T-helper 2 cell (primary cell): ENCODE data around the gene RPL22.
"Not testable (repeated sequence)": the region's sequence is repeated elsewhere in the genome, so short reads cannot be mapped to it uniquely, and the experiment has no call there.

Source experiments
- DNase-seq, 5 experiments: peaks; one replicate each; pipeline versions ENCODE4 v3.0.0 to v3.0.0-alpha.2; 2012 to 2022

Gene RPL22

DNA sequence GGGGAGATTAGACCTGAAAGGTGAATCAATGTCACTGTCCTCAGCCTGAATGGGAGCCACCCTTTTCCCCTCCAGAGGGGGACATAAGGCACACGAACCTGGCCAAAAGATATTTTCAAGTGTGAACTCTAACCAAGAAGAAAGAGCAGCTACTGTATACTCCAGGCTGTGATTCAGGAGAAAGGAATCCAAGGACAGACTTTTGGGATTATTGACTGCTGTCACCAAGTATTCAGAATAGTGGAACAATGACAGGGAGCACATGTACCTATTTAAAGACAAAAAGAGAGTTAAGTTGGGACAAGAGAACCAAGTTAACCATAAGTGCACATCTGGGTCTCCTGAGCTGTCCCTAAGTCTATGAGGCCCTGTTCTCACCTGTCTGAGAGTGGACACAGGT lies 34.0 kb upstream of the RPL22 start:
- DNase-seq: no peak

DNA sequence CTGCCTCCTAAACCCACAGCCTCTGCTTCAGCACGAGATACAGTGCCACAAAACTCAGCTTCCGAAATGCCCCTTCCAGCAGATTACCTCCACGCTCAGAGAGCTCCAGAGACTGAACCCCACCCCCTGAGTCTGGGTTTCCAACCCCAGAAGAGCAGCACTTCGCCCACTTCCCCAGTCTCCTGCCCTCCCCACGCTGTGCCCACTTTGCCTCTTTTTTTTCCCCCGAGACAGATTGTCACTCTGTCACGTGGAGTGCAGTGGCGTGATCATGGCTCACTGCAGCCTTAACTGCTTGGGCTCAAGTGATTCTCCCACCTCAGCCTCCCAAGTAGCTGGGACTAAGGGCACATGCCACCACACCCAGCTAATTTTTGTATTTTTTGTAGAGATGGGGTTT lies 26.3 kb upstream of the RPL22 start:
- no peak for DNase-seq

DNA sequence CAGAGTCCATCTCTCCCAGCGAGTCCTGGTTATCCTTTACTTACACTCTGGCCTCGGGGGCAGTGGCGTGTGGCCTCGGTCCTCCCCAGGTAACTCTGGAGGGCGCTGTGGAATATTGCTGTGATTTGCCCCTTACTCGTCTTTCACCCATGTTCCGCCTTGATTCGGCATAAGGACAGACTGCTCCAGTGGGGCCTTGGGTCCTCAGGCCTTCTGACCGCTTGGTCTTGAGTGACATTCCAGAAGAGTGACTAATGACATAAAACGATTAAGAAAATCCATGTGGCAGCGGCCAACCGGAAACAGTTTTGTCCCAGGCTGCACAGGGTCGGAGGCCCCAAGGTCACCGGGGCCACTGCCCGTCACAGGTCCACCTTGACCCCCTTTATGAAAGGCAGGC lies 25.3 kb upstream of the RPL22 start:
- no peak for DNase-seq

DNA sequence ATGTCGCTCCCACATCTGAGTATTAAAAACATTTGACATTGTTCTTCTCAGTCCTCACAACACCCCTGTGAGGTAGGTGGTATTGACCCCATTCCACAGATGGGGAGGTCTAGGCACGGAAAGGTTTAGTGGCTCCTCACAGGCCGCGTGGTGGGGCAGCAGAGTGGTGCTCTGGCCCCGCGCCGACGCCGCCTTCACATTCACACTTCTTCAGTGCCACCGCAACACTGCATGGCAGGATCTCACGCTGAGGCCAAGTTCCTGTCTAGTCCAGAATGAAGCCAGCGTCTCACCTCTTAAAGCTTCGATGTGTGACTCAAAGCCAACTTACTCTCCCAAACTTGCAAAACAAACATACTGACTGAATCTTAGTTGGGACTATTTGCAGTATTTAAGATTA lies 24.2 kb upstream of the RPL22 start:
- no peak for DNase-seq

DNA sequence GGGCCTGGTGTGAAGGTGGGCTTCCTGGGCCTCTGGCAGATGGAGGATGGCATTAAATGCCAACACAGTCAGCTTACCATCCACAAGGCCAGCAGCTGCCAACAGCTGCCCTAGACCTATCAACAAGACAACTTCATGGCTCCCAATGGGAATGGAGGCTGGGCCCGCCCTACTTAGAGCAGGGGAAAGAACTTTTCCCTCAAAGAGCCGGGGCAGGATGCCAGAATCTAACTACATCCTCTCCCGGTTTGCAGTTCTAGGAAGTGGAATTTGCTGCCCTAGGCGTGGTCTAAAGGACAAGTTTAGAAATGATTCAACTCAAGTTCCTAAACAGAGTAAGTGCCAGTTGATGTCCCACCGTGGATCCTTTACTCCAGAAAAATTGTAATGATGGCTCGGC lies 23.2 kb upstream of the RPL22 start:
- DNase-seq: no peak

DNA sequence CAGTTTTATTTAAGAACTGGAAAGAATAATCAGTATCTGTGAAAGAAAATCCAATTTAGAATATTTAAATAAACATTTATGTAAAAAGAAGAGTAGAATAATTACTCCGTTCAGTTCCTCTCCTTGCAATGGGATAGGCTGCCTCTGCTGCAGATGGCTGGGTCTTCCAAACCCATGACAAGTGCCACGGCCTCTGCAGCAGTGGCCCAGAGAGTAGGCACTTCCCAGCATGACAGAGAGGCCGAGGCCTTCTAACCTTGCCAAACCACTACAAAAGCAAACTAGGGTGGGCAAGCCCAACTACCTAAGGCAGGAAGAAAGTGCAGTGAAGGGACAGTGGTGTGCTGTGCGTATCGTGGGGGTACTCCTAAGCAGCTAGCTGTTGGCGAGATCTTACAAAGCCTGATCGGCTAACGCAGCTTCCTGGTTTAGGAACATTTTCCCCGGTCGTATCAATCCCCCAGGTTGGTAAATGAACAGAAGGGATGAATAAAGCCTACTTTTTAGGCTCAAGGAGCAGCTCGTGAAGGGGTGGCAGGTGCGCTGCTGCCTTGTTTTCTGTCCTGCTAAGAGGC lies 21.9 kb upstream of the RPL22 start:
- DNase-seq: no peak

DNA sequence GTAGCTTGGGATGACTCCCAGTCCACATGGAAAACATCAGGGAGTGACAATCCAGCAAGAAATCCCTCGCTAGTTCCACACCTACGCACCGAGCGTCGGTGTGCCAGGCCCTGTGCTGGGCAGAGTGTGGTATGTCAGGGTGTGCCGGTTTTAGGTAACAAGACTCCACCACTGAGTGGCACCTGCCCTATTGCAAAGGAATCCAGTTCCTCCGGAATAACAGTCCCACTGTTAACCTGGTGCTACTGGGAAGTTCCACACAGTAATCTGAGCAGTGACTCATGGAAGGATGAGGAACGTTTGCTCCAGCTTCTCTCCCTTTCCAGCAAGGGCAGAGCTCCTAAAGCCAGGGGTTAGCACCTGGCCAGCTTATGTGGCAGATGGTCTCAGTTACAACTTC lies 20.8 kb upstream of the RPL22 start:
- no peak for DNase-seq

DNA sequence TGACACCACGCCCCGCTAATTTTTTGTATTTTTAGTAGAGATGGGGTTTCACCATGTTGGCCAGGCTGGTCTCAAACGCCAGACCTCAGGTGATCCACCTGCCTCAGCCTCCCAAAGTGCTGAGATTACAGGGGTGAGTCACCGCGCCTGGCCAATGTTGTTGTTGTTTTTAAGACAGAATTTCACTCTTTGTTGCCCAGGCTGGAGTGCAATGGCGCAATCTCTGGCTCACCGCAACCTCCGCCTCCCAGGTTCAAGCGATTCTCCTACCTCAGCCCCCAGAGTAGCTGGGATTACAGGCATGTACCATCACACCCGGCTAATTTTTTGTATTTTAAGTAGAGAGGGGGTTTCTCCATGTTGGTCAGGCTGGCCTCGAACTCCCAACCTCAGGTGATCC lies 20.2 kb upstream of the RPL22 start:
- not testable (repeated sequence) for DNase-seq

DNA sequence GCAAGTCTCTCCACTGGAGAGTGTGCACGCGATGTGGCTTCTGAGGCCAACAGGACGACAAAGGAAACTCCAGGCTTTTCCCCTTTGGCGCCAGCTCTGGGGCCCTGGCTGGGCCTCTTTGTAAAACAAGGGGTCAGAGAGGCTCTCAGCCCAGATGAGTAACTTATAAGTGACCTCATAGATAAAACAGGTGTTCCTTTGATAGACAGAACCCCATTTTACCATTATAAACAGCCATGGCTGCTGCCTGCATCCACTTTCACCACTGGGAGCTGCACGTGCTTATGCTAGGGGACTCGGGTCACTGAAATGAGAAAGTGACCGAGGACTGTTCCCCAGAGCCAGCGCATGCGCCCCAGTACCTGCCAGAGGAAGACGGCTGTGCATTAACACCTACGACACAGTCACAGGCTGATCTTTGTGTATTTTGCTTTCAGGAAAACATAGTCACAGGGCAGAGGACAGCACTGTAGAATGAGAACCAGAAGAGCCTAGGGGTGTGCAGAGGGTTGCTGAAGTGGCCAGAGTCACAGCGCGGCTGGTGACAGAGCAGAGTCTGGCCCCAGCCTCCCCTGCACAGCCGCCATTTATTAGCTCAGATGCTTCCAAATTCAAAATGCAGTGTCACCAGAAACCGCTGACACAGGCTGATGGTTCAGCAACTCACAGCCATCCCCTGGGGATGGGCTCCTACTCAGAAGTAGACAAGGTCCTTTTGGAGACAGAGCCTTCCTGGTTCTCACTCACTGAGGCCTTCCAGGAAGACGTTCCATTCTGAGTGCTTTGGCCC lies 19.2 kb upstream of the RPL22 start:
- no peak for DNase-seq

DNA sequence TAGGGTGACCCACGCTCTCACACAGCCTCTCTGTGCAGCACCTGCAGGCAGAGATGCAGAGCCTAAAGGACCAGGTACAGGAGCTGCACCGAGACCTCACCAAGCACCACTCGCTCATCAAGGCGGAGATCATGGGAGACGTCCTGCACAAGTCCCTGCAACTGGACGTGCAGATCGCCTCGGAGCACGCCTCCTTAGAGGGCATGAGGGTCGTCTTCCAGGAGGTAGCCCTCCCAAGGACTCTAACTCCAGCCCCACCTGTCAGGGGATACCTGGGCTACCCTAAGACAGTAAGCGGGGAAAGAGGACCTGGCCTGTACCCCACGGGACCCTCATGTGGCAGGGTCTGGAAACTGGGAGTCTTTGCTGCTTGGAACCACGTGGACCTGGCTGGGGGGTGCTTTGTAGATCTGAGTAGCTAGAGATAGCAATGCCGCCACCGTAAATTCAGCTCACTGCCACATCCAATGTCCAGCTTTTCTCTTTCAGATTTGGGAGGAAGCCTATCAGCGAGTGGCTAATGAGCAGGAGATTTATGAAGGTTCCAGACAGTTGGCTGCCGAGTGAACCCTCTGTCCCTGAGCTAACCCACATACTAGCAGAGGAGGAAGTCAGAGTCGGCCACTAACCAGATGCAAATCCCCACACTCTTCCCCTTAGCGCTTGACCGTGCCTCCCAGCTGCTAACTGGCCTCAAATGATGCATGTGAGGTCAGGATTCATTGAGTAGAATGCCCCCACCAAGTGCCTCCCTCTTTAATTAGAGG lies 13.0 kb upstream of the RPL22 start:
- no peak for DNase-seq

DNA sequence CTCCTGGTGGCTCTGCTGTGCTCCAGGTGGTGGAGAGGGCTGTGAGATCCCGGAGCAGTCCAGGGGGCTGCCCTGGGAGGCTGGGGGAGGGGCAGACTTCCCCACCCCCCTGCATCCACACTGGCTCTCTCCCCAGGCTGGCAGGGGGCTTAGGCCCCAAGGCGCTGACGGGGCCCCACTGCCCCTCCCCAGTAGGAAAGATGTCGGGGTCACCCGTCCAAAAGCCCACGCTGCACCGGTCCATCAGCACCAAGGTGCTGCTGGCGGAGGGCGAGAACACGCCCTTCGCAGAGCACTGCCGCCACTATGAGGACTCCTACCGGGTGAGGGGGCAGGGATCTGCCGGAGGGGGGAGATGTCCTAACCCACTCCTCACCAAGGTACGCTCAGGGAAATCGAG lies 12.3 kb upstream of the RPL22 start:
- no peak for DNase-seq

DNA sequence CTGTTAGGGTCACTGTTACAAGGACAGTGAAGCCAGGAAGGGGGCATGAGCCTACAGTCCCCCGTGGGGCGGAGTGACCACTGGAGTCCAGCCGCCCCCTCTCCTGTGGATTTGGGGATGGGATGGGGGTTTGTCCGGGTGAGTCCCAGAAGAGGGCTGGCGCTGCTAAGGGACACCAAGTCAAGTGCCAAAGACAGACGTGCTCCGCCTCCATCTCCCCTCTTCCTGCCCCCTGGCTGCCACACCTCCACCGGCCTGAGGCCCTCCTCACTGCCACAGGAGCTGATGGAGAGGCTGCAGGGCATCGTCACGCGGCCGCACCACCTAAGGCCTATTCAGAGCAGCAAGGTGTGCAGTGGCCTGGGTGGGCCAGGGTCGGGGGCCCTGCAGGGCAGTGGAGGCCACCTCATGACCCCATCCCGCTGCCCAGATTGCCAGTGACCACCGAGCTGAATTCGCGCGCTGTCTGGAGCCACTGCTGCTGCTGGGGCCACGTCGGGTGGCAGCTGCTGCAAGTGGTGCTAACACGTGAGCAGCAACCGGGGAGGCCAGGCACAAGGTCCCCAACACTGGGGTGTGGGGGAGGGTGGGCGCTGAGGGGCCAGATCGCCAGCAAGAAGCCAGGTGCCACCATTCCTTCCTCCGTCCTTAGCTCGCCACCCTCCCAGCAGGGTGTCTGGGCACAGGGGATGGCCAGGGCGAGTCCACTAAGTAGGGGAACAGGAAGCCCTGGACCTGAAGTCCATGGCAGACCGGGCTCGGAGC lies 11.4 kb upstream of the RPL22 start:
- DNase-seq: no peak

DNA sequence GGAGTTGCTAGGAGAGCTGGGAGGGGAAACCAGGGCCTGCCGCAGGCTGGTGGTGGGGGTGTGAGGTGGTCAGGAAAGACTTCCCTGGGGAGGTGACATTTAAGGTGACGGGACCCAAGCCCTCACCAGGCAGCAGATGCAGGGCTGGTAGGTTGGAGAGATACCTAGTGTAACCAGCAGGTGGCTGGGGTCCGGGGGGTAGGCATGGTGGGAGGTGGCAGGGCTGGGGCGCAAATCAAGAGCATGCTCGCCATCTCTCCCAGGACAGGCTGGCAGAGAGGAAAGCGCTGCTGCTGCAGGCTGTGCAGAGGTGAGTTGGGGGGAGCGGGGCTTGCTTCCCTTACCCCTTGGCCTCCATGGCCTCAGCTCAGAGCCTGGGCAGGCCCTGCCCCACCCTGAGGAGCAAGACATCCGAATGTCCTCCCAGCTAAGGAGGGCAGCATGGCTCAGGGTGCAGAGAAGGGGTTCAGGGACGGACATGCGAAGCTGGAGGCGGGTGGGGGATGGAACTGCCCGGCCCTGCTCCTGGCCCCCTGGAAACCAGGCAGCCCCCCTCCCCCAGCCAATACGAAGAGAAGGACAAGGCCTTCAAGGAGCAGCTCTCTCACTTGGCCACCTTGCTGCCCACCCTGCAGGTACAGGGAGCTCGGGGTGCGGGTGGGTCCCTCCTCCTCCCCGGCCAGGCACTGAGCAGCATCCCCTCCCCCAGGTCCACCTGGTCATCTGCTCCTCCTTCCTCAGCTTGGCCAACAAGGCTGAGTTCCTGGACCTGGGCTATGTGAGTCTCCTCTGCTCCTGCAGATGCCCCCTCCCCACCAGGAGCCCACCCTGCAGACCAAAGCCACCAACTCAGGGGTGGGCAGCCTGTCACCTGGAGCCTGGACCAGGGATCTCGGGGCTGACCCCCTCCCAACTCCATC lies 10.5 kb upstream of the RPL22 start:
- peak in 1 of 5 experiments; percentile 32 for DNase-seq

DNA sequence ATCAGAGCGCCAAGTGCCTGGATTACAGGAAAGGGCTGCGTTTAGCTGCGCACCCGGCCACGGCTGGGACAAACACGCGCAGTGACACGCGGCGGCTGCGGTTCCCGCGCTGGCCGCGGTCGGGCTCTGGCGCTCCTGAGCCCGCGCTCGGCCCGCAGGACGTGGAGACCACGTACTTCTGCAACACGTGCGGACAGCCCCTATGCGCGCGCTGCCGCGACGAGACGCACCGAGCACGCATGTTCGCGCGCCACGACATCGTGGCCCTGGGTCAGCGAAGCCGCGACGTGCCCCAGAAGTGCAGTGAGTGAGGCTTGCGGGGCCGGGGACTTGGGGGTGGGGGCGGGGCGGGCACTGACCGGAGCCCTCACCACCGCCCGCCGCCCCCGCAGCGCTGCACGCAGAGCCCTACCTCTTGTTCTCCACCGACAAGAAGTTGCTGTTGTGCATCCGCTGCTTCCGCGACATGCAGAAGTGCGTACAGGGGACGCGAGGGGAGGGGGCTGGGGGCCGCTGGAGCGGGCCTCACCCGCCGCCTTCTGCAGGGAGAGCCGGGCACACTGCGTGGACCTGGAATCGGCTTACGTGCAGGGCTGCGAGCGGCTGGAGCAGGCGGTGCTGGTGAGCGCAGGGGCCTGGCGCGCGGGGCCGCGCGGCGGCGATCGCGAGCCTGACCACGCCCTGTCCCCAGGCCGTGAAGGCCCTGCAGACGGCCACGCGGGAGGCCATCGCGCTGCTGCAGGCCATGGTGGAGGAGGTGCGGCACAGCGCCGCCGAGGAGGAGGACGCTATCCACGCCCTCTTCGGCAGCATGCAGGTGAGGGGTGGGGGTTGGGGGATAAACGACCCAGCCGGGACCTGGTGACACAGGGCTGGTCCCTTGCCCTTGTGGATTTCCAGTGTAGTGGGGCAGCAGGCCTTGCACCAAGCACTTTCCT lies 9.6 kb upstream of the RPL22 start:
- DNase-seq: peak in 1 of 5 experiments; percentile 44

DNA sequence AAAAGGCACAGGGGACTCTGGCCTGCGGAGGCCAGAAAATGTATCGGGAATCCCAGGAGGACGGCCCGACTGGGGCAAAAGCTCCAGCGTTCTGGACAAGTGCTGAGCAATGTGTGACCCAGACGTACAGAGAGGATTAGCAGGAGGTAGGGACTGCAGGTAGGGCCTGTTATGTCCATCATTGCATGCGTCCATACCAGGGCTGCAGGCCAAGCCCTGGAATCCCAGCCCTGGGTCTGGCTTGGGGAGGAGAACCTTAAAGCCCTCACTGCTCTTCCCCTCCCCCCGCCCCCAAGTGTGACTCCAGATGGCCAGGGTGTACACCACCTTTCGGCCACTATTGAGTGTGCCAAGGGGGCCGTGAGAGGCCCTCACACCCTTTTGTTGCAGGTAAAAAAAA lies 8.5 kb upstream of the RPL22 start:
- DNase-seq: no peak

DNA sequence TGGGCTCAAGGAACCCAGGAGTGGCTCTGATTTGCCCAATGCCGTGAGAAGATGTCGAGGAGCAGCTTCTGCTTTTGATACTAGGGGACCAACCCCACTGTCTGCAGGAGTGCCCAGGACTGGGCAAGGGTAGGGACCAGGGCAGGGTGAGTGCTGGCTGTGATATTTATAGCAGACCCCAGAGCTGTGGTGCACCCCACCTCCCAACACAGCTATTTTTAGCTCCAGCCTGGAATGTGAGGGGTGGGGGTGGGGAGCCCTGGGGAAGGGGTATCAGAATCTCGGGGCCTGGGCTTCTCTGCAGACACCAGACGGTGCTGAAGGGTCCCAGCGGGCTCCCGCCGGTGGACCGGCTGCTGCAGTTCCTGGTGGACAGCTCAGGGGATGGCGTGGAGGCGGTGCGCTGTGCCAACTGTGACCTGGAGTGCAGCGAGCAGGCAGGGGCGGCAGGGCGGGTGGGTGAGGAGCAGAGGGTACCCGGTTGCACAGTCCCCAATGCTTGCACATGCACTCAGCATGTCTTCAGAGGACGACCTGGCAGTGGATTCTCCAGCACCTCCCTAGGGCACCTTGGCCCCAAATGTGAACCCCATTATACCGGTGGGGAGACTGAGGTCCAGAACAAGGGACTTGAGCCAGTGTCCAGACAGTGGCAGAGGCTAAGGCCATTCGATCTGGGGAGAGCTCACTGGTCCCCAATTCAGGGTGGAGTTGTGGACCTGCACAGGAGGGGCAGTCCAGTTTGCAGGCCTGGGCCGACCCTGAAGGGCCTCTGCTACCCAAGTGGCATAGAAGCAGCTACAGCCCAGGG lies 7.9 kb upstream of the RPL22 start:
- DNase-seq: no peak

DNA sequence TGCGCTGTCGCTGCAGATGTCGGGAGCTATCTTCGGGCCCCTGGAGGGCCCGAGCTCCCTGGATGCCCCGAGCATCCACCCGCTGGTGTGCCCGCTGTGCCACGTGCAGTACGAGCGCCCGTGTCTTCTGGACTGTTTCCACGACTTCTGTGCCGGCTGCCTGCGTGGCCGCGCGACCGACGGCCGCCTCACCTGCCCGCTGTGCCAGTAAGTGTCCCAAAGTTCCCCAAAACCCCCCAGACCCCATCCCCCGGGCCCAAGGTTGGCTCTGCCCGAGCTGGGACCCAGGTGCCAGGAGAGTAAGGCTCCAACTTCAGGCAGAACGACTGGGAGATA lies 7.1 kb upstream of the RPL22 start:
- DNase-seq: no peak

DNA sequence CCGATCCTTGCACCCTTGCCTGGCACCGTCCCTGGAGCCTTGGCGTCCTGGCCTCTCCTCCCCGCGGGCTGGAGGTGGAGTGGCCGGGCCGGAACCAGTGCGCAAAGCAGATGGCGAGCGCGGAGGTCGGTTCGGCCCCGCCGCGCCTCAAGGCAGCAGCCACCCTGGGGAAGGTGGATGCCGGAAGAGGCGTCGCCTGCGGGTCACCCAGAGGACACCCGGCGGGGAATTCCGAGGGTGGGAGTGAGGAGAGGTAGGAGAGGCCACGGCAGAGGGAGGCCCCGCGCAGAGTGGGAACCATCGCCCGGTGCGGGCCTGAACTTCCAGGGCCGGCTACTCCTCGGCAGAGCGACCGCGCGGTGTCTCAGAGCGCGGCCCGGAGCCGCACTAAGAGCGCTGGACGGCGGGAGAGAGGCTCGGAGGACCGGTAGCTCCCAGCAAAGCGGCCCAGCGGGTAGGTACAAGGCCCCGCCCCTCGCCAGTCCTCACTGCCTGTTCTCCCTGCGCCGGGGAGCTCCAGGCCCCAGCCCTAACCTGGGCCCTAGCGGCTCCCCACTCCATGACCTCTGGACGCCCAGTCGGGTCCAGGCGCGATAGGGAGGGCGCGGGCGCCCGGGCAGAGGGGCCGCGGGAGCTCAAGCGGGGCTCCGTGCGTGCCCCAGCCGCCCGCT lies 6.6 kb upstream of the RPL22 start, which contains the start of gene RNF207:
RNF207 (plus strand) TSS at position 271 of the 671 bp plus-strand sequence. CDS start 417 bp downstream, outside the sequence.
- peak; percentile 34 to 68 (median 53) for DNase-seq

DNA sequence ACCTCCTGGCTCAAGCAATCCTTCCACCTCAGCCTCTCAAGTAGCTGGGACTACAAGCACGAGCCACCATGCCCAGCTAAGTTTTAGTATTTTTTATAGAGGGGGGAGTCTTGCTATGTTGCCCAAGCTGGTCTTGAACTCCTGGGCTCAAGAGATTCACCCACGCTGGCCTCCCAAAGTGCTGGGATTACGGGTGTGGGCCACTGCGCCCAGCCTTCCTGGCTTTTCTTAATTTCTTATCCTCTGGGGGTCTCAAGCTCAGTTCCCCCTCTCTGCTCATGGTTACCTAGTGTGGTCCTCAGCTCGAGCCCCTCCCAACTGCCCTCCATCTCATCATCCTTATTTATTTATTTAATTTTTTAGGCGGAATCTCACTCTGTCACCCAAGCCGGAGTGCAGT lies 2.9 kb upstream of the RPL22 start:
- DNase-seq: no peak
